ENCODE data around the gene LMTK2. TPM values are rescaled to one million over a fixed set of nuclear protein-coding genes. Genes with fewer than 3 reads are reported as not detected.
A peak's percentile ranks its signal among the peaks of the same experiment; 100 is the strongest.

The LMTK2 gene
- total RNA-seq, 1 donor from 2014 or later, result 32.5 TPM

GRCh38 chr7:98249106-98249505, 142.4 kb downstream of the LMTK2 start:
- no peak for TF ChIP-seq CTCF (IDR thresholded peaks at IDR 0.05; ENCODE audit: unreplicated experiment)
- peaks cover 12% of the 10 kb centered on the region for H3K27me3 Mint-ChIP-seq (ENCODE audit: unreplicated experiment)
- H3K9me3 Mint-ChIP-seq (ENCODE audit: unreplicated experiment), result no peaks in the 10 kb centered on the region
- H3K27ac Mint-ChIP-seq (ENCODE audit: unreplicated experiment), result peak overlapping the region; percentile 93
- peaks cover 44% of the 10 kb centered on the region for H3K4me1 Mint-ChIP-seq (ENCODE audit: unreplicated experiment)
- peaks cover 9% of the 10 kb centered on the region for H3K36me3 Mint-ChIP-seq (ENCODE audit: low read depth, unreplicated experiment)
- peak overlapping the region; percentile 32 for H3K4me3 Mint-ChIP-seq (ENCODE audit: unreplicated experiment)
- DNase-seq (ENCODE audit: low spot score), result peak; percentile 39

- TF ChIP-seq CTCF (IDR thresholded peaks at IDR 0.05; ENCODE audit: unreplicated experiment), result no peak
- no peaks in the 10 kb centered on the region for H3K9me3 Mint-ChIP-seq (ENCODE audit: unreplicated experiment)
- peaks cover 16% of the 10 kb centered on the region for H3K36me3 Mint-ChIP-seq (ENCODE audit: low read depth, unreplicated experiment)
- H3K27me3 Mint-ChIP-seq (ENCODE audit: unreplicated experiment), result peaks cover 10% of the 10 kb centered on the region
- peak overlapping the region; percentile 97 for H3K27ac Mint-ChIP-seq (ENCODE audit: unreplicated experiment)
- peak overlapping the region; percentile 94 for H3K4me3 Mint-ChIP-seq (ENCODE audit: unreplicated experiment)
- peaks cover 40% of the 10 kb centered on the region for H3K4me1 Mint-ChIP-seq (ENCODE audit: unreplicated experiment)
- DNase-seq (ENCODE audit: low spot score), result peak; percentile 39
These were observed 144.1 kb downstream of the LMTK2 start for GRCh38 chr7:98250789-98251188.

- H3K27ac Mint-ChIP-seq (ENCODE audit: unreplicated experiment), result peak overlapping the region; percentile 97
- H3K9me3 Mint-ChIP-seq (ENCODE audit: unreplicated experiment), result no peaks in the 10 kb centered on the region
- peaks cover 10% of the 10 kb centered on the region for H3K27me3 Mint-ChIP-seq (ENCODE audit: unreplicated experiment)
- no peak for DNase-seq (ENCODE audit: low spot score)
- H3K4me1 Mint-ChIP-seq (ENCODE audit: unreplicated experiment), result peaks cover 38% of the 10 kb centered on the region
- H3K36me3 Mint-ChIP-seq (ENCODE audit: low read depth, unreplicated experiment), result peaks cover 16% of the 10 kb centered on the region
- no peak for TF ChIP-seq CTCF (IDR thresholded peaks at IDR 0.05; ENCODE audit: unreplicated experiment)
- H3K4me3 Mint-ChIP-seq (ENCODE audit: unreplicated experiment), result peak overlapping the region; percentile 94
These were observed 144.6 kb downstream of the LMTK2 start for GRCh38 chr7:98251231-98251600.

- no peak for TF ChIP-seq CTCF (IDR thresholded peaks at IDR 0.05; ENCODE audit: unreplicated experiment)
- Mint-ChIP-seq H3K4me1 (ENCODE audit: unreplicated experiment) (peaks cover 38% of the 10 kb centered on the region), H3K4me3 (ENCODE audit: unreplicated experiment) (peak within 1 kb of the TSS; percentile 94), H3K27ac (ENCODE audit: unreplicated experiment) (peak within 1 kb of the TSS; percentile 97), H3K36me3 (ENCODE audit: low read depth, unreplicated experiment) (peaks cover 18% of the 10 kb centered on the region), H3K27me3 (ENCODE audit: unreplicated experiment) (peaks cover 10% of the 10 kb centered on the region), H3K9me3 (ENCODE audit: unreplicated experiment) (no peaks in the 10 kb centered on the region)
- peak; percentile 86 for DNase-seq (ENCODE audit: low spot score)
These were observed 145.2 kb downstream of the LMTK2 start, which contains the start of gene TECPR1 for GRCh38 chr7:98251601-98252424. Gene TECPR1 (minus strand): TSS chr7:98252232. CDS start chr7:98246146, 6,086 bp downstream.

- H3K4me1 Mint-ChIP-seq (ENCODE audit: unreplicated experiment), result peaks cover 33% of the 10 kb centered on the region
- peaks cover 17% of the 10 kb centered on the region for H3K36me3 Mint-ChIP-seq (ENCODE audit: low read depth, unreplicated experiment)
- H3K4me3 Mint-ChIP-seq (ENCODE audit: unreplicated experiment), result peak overlapping the region; percentile 94
- H3K27ac Mint-ChIP-seq (ENCODE audit: unreplicated experiment), result peak overlapping the region; percentile 57
- peaks cover 8% of the 10 kb centered on the region for H3K27me3 Mint-ChIP-seq (ENCODE audit: unreplicated experiment)
- H3K9me3 Mint-ChIP-seq (ENCODE audit: unreplicated experiment), result no peaks in the 10 kb centered on the region
- DNase-seq (ENCODE audit: low spot score), result no peak
- no peak for TF ChIP-seq CTCF (IDR thresholded peaks at IDR 0.05; ENCODE audit: unreplicated experiment)
These were observed 145.9 kb downstream of the LMTK2 start for GRCh38 chr7:98252425-98253054.
